HG03575 (cell line): ENCODE results near the gene FAM13A.

Experiments
- ATAC-seq: cut with Tn5 transposase; IDR thresholded peaks from one replicate; pipeline ENCODE4 v1.9.1; 2021; ENCODE audit not compliant: unreplicated experiment, insufficient number of reproducible peaks, low FRiP score; ENCODE audit errors: extremely low read depth

The FAM13A gene

DNA sequence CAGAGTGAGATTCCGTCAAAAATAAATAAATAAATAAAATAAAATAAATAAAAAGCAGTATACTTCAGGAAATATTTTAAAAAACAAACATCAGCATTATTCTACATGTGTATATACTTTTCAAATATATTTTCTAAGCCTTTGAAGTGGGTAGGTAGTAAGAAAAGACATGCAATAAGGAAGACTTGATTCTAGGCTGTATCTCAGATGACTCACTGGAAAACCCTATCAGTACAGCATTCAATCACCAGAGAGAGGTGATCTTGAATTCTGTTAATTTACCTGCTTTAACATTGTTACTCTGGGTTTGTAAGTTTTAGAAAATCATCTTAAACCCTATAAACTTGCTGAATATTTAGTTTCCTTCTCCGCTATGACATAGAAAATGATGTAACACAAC is 252.8 kb downstream of the FAM13A start:
- no peak for ATAC-seq

DNA sequence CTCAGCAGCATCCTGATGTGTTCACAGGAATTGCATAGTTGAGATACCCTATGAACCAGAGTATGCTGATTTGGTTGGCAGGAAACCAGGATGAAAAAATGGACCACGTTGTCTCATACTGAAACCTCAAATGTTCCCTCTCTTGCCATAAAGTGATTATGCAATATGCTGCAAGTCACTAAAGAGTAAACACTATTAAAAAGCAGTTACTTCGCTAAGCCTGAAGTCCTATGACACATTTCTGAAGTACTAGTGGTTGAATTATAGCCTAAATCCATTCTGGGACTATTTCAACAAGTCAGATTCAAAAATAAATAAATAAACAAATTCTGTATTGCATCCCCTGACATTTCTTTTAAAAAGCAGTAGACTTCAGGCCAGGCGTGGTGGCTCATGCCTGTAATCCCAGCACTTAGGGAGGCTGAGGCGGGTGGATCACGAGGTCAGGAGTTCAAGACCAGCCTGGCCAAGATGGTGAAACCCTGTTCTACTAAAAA is 253.3 kb downstream of the FAM13A start:
- ATAC-seq = peak; percentile 76

DNA sequence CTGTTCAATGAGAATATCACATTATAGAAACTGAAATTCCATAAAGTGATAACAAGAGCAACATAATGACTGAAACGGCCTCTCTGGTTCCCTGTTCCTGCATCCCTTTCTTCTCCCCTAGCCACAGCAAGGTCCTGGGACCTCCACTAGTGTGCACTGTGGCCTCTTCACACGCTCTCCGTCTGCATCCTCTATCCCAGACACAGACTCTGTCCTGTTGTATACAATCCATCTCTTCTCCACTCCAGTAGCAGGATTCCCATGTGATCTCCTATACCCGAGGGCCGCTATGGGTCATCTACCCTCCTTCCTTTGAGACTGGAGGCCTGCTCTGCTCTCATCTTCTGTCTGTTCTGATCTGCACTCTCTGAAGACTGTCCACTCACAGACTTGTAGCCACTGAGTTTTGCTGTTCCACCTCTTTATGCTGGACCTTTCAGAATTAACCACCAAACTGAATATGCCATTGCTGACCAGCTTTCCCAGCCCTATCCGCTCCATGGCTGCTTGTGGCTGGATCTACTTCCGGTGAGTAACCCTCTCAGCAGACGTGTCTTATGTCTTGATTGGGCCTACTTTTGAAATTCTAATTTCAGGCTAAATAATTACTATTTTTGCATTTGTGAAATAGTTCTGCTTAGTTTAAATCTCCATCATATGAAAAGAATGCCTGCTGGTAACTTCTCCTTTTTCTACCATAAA is 254.2 kb downstream of the FAM13A start:
- ATAC-seq = no peak

DNA sequence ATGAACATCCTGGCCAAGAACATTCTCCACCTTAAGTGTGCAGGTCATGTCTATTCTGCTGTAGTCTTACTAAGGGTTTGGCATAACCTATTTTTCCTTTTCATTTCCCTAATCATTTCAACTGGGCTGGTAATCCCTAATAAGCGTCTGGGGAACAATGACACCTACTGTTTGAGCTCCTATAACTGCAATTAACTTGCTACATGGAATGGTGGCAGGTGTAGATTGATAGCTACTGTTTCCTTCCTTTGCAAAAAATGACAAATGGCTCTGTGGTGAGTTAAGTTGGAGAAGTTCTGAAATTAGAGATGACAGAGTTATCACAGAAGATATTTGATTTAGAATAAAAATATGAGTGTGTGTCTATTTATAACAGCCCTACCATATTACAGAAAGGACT is 254.8 kb downstream of the FAM13A start:
- ATAC-seq = no peak

DNA sequence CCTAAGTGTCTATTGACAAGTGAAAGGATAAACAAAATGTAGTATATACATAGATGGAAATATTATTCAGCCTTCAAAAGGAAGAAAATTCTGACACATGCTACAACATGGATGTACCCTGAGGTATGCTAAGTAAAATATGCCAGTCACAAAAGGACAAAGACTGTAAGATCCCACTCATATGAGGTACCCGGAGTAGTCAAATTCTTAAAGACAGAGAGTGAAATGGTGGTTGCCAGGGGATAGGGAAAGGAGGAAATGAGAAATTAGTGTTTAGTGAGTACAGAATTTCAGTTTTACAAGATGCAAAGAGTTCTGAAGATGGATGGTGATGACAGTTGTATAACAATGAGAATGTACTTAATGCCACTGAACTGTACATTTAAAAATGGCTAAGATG is 257.1 kb downstream of the FAM13A start:
- ATAC-seq = no peak

DNA sequence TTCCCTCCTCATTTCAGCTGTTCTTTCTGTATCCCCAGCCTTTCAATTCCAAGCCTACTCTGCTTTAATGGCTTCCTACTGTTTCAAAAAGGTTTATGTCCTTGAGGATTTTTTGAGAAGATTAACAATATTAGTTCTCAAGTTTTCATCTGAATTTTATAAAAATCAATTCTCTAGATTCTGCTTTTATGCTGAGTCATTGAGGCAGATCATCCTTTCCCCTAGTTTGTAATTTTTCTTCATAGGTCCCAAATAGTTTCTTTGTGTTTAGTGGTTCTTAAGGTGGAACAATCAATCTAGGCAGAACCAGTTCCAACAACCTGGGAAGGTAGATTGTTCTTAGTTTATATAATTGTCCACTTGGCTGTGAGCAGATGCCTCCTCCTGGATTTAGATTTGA is 259.3 kb downstream of the FAM13A start:
- no peak for ATAC-seq

DNA sequence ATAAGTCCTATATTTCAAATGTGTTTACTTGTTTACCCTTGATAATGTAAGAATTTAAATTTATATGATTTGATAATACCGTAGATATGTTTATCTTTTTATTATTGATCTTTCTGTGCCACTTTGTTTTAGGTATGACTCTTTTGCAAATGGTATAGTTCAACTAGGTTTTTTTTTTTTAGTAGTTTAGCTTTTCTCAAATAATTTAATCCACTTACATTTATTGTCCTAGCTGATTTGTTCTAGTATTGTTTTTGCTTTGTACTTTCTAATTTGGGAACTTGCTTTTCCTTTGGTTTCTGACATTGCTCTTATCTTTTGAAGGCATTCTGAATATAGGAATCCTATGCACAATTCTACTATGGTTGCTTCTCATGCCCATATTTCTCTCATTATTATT is 260.4 kb downstream of the FAM13A start:
- no peak for ATAC-seq

DNA sequence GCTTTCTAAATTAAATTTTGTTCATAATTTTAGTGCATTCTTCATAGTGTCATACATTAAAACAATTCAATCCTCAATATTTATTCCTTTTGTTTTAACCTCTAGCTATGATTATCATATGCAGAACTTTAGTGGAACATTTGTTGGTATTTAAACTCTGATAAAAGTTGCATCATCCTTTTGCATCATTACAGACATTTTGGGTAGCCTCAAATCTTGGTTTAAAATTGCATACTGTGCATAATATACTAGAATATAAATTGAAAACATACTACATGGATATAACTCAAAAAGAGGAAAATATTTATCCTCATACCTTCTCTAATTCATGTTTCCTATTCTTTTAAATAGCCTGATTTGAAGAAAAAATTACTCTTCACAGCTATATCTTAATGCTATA is 262.0 kb downstream of the FAM13A start:
- no peak for ATAC-seq

DNA sequence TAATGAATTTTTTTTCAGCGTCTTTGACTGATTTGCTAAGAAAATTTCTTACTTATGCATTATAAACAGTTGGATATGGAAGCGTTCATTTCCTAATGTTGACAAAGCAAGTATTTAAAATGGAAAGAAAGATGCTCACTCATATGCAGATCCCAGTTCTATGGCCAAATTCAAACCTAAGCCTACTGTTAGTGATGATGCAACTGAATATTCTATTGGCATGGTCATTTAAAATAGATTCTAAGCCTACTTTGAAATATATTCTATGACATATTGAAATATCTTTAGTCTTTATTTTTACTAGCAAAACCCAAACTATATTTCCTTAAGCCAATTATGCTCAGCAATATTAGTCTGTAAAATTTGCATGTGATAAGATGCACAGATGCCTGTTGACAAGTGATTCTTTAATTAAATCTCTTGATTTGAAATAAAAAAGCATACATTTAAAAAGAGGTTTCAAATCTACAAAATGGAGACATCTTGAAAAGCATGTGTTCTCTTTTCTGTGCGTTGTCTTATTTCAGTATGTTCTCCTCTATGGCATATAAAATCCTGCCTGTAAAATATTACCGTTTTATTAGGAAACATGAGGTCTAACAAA is 262.8 kb downstream of the FAM13A start:
- no peak for ATAC-seq

DNA sequence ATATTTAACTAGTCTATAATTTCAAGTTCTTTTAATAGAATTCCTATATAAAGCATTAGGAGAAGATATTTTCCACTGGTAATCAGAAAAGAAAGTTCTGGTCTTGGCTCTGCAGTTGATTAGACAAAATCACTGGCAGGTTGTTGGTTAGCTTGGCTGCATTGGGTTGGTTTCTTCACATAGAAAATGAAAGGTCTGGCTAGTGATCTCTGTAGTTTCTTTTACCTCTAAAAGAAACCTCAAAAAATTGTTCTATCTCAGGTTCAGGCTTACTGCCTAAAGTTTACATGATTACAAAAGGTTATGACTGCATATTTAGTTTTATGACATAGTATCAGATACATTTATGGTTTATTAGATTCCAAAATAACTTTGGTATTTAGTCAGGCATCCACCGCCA is 263.5 kb downstream of the FAM13A start:
- peak; percentile 55 for ATAC-seq

DNA sequence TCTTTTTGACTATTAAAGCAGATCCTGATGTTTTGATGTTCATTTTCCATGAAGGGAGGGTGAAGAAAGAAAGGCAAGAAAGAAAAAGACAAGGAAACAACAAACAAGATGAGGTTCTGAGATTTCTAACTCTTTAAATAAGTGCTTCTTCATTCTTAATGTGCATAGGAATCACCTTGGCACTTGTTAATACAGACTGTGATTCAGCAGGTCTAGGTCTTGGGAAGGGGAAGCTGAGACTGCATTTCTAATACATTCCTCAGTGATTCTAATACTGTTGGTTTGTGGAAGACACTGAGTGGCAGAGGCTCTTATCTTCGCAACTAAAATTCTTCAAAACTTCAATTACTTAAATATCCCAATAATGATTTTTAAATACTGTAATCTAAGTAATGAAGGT is 264.2 kb downstream of the FAM13A start:
- ATAC-seq = no peak

DNA sequence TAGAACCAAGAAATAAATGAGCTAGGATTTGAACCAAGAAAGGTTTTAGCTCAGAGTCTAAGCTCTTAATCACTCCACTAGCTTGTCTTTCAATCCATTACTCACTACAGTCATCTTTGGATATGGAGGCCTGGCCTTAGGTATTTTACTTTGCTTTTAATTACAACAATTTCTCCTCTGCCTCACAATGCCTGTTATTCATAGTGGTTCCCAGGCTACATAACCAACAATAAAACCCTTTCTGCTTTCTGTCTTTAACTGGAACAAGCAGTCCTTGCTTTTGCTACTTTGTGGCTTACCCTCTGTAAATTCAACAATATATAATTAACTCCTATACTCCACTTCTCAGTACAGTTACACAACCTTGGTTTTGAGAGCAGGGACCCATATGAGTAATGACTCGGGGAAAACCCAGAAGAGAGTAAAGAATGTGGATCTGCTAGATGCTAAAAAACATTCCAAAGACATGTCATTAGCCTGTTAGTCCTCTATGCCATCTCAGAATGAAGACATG is 264.7 kb downstream of the FAM13A start:
- peak; percentile 52 for ATAC-seq

DNA sequence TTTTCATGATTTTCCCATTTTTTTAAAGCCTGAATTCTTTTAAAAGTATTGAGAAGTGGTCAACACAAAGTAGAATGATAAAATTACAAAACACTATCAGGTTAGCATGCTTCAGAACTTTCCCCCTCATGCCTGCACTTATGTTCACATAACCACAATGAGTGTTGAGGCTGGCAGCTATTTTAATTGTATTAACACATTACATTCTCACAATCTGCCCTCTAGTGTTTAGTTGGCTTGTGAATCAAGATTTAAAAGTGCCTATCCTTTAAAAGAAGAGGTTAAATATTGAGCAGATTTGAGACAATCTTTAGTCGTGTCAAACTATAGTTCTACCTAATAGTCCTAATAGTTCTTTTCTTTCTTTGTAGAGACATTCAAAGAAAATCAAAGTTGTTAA is 265.7 kb downstream of the FAM13A start:
- no peak for ATAC-seq

DNA sequence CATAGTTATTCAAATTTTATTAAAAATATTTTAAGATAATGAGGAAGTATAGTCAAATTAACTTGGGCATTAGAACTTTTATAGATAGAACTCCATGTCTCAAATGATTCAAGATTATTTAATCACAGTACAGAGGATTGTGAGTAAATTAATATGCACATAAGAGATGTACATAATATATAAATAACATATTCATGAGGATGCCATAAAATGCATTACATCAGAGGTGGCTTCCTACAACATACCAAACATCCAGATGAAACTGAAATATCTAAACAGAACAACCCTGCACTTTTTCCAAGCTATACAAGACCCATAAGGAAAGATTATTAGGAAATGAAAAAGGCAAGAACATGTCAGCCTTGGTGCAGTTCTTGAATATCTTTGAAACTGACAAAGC is 268.1 kb downstream of the FAM13A start:
- no peak for ATAC-seq

DNA sequence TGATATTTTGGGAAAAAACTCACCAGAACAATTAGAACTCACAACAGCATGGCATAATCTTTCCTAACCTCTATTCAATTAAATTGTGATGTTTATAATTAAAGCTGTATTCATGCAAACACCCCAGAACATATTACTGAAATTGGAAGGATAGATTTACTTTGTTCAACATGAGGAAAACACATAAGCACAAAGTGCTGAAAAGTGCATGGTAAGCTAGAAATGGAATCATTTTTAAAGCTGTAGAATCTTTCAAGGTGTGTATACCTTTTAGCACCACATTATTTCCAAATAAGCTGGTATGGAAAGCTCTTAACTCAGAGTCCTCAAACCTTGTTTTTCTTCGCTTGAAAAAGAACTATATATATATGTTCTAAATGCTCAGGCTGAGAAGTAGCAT is 268.6 kb downstream of the FAM13A start:
- ATAC-seq = no peak

DNA sequence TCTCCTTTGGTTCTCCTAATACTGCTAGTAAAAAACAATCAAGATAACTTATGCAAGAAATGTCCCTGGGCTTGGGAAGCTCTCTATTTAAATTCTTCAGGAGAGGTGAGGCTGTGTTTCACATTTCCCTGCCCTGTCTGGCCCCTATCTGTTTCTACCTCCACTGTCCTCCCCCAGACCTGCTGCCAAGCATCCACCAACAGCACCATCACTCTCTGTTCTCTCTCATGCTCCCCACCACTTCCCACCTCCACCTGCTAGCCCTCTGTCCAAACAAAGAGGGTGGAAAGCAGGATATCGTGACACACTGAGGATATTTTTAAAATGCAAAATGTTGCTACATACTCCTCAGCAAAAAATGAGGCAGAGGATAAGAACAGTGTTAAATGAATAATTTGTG is 271.0 kb downstream of the FAM13A start:
- ATAC-seq = no peak

DNA sequence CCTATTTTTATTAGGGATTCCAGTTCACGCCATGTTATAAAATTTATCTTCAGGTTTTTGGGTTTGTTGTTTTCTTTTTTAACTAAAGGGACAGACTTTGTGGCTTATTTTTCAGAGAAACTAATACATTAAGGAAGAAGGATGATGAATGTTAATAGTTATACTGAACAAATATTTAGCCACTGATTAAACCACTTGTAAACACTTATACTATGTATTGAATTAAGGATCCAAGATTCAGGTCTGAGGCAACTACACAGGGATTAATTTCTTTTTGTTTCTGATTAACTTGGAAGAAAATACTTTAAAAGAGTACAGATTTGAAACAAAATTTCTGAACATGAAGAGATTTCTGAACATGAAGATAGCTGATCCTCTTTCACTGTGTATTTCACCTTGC is 276.6 kb downstream of the FAM13A start:
- ATAC-seq = no peak

DNA sequence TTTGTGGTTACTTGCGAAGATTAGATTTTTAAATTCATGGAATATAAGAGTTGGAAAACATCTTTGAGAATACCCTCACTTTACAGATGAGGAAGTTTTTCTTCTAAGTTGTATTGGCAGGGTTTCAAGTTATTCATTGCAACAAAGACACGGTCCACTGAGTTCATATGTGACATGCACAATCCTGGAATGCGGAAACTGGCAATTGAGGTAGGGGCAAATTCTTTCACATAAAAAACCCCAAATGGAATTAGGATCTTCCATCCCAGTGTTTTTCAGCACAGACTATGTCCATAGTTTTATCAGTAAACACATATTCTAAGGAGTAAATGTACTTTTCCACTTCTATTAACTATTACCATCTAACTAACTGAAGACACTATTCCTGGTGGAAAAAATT is 277.6 kb downstream of the FAM13A start:
- no peak for ATAC-seq

DNA sequence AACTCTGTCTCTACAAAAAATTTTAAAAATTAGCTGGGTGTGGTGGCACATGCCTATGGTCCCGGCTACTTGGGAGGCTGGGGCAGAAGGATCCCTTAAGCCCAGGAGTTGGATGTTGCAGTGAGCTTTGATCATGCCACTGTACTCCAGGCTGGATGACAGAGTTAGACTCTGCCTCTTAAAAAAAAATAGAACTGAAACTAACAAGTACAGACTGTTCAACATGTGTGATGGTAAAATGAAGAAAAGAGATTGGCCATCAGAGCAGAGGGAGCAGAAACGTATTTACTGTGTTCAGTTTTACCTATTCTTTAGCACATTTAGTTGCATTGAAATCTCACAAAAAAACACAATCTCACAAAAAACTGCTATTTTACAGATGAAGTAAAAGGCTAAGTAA is 281.5 kb downstream of the FAM13A start:
- no peak for ATAC-seq

DNA sequence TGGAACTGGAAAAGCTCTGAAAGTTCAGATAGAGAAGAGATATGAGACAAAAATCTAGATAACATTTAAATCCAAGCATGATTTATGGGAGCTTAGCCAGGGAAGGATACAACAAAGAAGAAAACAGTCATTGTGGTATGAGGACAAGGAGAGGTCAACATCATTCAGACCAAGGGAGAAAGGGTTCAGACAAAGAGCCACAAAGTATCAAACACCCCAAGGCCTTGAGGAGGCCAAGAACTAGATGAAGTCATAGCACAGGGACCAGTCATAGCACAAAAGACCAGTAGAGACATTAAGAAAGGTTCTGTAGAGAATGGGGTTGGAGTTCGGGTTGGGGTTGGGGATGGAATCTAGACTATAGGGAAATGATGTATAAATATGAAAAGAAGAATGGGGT is 282.0 kb downstream of the FAM13A start:
- ATAC-seq = no peak
